Naive thymus-derived CD4-positive, alpha-beta T cell (primary cell): ENCODE measurements around the gene ANKRD35. TPM values are rescaled to one million over a fixed set of nuclear protein-coding genes. Genes with fewer than 3 reads are reported as not detected.
A peak's percentile ranks its signal among the peaks of the same experiment; 100 is the strongest.

ENCODE experiments used
- ATAC-seq: fragments of 150-1000 bp; cut with Tn5 transposase; 2 replicates; pipeline ENCODE4 v1.10.0; 2021; ENCODE audit warnings: mild to moderate bottlenecking, moderate library complexity
- CTCF ChIA-PET: fragments of 350-600 bp; sonication (Branson Sonifier 250); formaldehyde crosslinking; loops from one replicate; lab custom pipeline; 2021; ENCODE audit warnings: antibody characterized with exemption; lab: Charles Lee
- POLR2A ChIA-PET: fragments of 350-600 bp; sonication (Branson Sonifier 250); formaldehyde crosslinking; loops from one replicate; lab custom pipeline; 2021; ENCODE audit warnings: antibody characterized with exemption, inconsistent platforms; lab: Charles Lee
- DNase-seq, 9 donors: peaks; one replicate each; pipeline versions ENCODE4 v3.0.0 to v3.0.0-alpha.2; 2020 to 2022; ENCODE audit warnings: mixed read lengths in 1 of 9
- H3K27ac ChIP-seq: one replicate; pipeline ENCODE4 v1.7.0; 2013; ENCODE audit warnings: mild to moderate bottlenecking, low read depth, low read length, moderate library complexity
- H3K27me3 ChIP-seq, 2 donors: one replicate each; pipeline ENCODE4 v1.7.0; 2013; ENCODE audit warnings: low read length in 2 of 2, mild to moderate bottlenecking in 2 of 2, moderate library complexity in 2 of 2; ENCODE audit not compliant: control insufficient read depth in 2 of 2, insufficient read depth in 2 of 2
- H3K36me3 ChIP-seq, 3 experiments: 1 replicate in 2 of 3; 2 replicates in 1 of 3; pipeline ENCODE4 v1.7.0; 2013; ENCODE audit warnings: low read length in 3 of 3, mild to moderate bottlenecking in 3 of 3, moderate library complexity in 1 of 3; ENCODE audit not compliant: insufficient read depth in 3 of 3, control insufficient read depth in 2 of 3
- H3K4me1 ChIP-seq, 2 donors: one replicate each; pipeline ENCODE4 v1.7.0; 2013; ENCODE audit warnings: low read length in 2 of 2, mild to moderate bottlenecking in 2 of 2, moderate library complexity in 1 of 2; ENCODE audit not compliant: control insufficient read depth in 2 of 2, insufficient read depth in 2 of 2
- H3K4me3 ChIP-seq: 2 replicates; pipeline ENCODE4 v1.7.0; 2013; ENCODE audit warnings: mild to moderate bottlenecking, low read length
- H3K9me3 ChIP-seq, 3 experiments: 1 replicate in 2 of 3; 2 replicates in 1 of 3; pipeline ENCODE4 v1.7.0; 2013; ENCODE audit warnings: low read length in 3 of 3; ENCODE audit not compliant: control insufficient read depth in 2 of 3
- H3K27ac Mint-ChIP-seq, 9 donors: one replicate each; pipeline ENCODE4 v1.8.0; 2020 to 2022; ENCODE audit warnings: mixed read lengths in 9 of 9, mild to moderate bottlenecking in 8 of 9, moderate library complexity in 5 of 9, inconsistent platforms in 2 of 9
- H3K27me3 Mint-ChIP-seq, 5 donors: one replicate each; pipeline ENCODE4 v1.8.0; 2021 to 2022; ENCODE audit warnings: mixed read lengths in 5 of 5, mild to moderate bottlenecking in 1 of 5
- H3K36me3 Mint-ChIP-seq, 5 donors: one replicate each; pipeline ENCODE4 v1.8.0; 2020 to 2022; ENCODE audit warnings: mixed read lengths in 5 of 5, mild to moderate bottlenecking in 3 of 5, inconsistent platforms in 1 of 5
- H3K4me1 Mint-ChIP-seq, 7 donors: one replicate each; pipeline ENCODE4 v1.8.0; 2020 to 2022; ENCODE audit warnings: mixed read lengths in 7 of 7, mild to moderate bottlenecking in 3 of 7, inconsistent platforms in 1 of 7
- H3K4me3 Mint-ChIP-seq, 10 donors: one replicate each; pipeline ENCODE4 v1.8.0; 2020 to 2022; ENCODE audit warnings: mild to moderate bottlenecking in 10 of 10, mixed read lengths in 10 of 10, moderate library complexity in 6 of 10, inconsistent platforms in 2 of 10
- H3K9me3 Mint-ChIP-seq, 11 donors: one replicate each; pipeline ENCODE4 v1.8.0; 2020 to 2022; ENCODE audit warnings: mixed read lengths in 11 of 11, mild to moderate bottlenecking in 4 of 11, inconsistent platforms in 1 of 11, moderate library complexity in 1 of 11
- intact Hi-C, 2 donors: fragments of 100-400 bp; cut with micrococcal nuclease; formaldehyde crosslinking; loops; one replicate each; pipeline ENCODE4 v1.15.1; 2023
- polyA plus RNA-seq, 2 donors: library from polyadenylated mRNA; unstranded; fragments of 300-500 nt; fragmentation: Illumina TruSeq; gene quantifications; one replicate each; pipeline ENCODE4 v1.2.3, GENCODE V29; 2021
- total RNA-seq, 6 experiments: library from RNA in 5 of 6; stranded (reverse) in 5 of 6; gene quantifications; 1 replicate in 5 of 6; 2 replicates in 1 of 6; pipeline ENCODE4 v1.2.3 and lab custom pipeline; 2021 to 2026

The ANKRD35 gene
- total and polyA plus RNA-seq, 7 experiments from 2014 or later = 0.12 to 0.58 (median 0.14) TPM; not detected in 3

GRCh38 chr1:145879775-145880174, 5.9 kb downstream of the ANKRD35 start:
- no peak overlapping the region for H3K4me3 ChIP-seq
- H3K4me1 Mint-ChIP-seq = peaks cover under 1 to 8% (median 3%) of the 10 kb centered on the region in 7 donors
- H3K4me3 Mint-ChIP-seq = no peak overlapping the region
- H3K36me3 Mint-ChIP-seq = no peaks in the 10 kb centered on the region
- no peaks in the 10 kb centered on the region for H3K36me3 ChIP-seq
- no peak overlapping the region for H3K27ac ChIP-seq
- no peaks in the 10 kb centered on the region for H3K9me3 ChIP-seq
- POLR2A ChIA-PET = interaction anchor here (1.0 to 2.5 kb wide), 2 partner anchors 9 to 20 kb away, joined by 3 to 9 read pairs; partner anchors contain the start of gene PIAS3
- CTCF ChIA-PET = interaction anchor here (4.5 kb wide), 1 partner anchor 34 kb away, joined by 19 read pairs; the partner anchor contains the start of gene NUDT17
- peaks cover 6 to 62% (median 17%) of the 10 kb centered on the region in 5 donors for H3K27me3 Mint-ChIP-seq
- no peaks in the 10 kb centered on the region for H3K4me1 ChIP-seq
- DNase-seq (no peak), ATAC-seq (no peak)
- H3K27ac Mint-ChIP-seq = no peak overlapping the region
- H3K9me3 Mint-ChIP-seq = no peaks in the 10 kb centered on the region
- intact Hi-C loops = no loop called here
- no peaks in the 10 kb centered on the region for H3K27me3 ChIP-seq

GRCh38 chr1:145878724-145879123, 6.9 kb downstream of the ANKRD35 start:
- peaks cover 5 to 57% (median 10%) of the 10 kb centered on the region in 5 donors for H3K27me3 Mint-ChIP-seq
- H3K4me1 ChIP-seq = no peaks in the 10 kb centered on the region
- H3K36me3 ChIP-seq = no peaks in the 10 kb centered on the region
- ChIA-PET POLR2A (interaction anchor here (2.5 kb wide), 1 partner anchor 19 kb away, joined by 9 read pairs; the partner anchor contains the start of gene PIAS3), CTCF (interaction anchor here (4.5 kb wide), 1 partner anchor 33 kb away, joined by 19 read pairs; the partner anchor contains the start of gene NUDT17)
- no peak overlapping the region for H3K27ac Mint-ChIP-seq
- no peak overlapping the region for H3K4me3 Mint-ChIP-seq
- no peaks in the 10 kb centered on the region for H3K9me3 ChIP-seq
- H3K36me3 Mint-ChIP-seq = no peaks in the 10 kb centered on the region
- no peak overlapping the region for H3K27ac ChIP-seq
- ATAC-seq = no peak
- intact Hi-C loops = no loop called here
- peaks cover 0 to 7% (median 0%) of the 10 kb centered on the region in 7 donors for H3K4me1 Mint-ChIP-seq
- no peak for DNase-seq
- no peaks in the 10 kb centered on the region for H3K9me3 Mint-ChIP-seq
- H3K27me3 ChIP-seq = no peaks in the 10 kb centered on the region
- no peak overlapping the region for H3K4me3 ChIP-seq

- Histone ChIP-seq H3K4me1 (no peaks in the 10 kb centered on the region), H3K36me3 (no peaks in the 10 kb centered on the region), H3K4me3 (no peak overlapping the region), H3K27ac (no peak overlapping the region), H3K27me3 (no peaks in the 10 kb centered on the region), H3K9me3 (no peaks in the 10 kb centered on the region)
- intact Hi-C loops = no loop called here
- Mint-ChIP-seq H3K4me1 (peaks cover 0 to 7% (median 1%) of the 10 kb centered on the region in 7 donors), H3K27me3 (peaks cover 0 to 55% (median 6%) of the 10 kb centered on the region in 5 donors), H3K36me3 (no peaks in the 10 kb centered on the region), H3K4me3 (no peak overlapping the region), H3K27ac (no peak overlapping the region), H3K9me3 (no peaks in the 10 kb centered on the region)
- ATAC-seq (no peak), DNase-seq (no peak)
- ChIA-PET CTCF (interaction anchor here (4.5 kb wide), 1 partner anchor 32 kb away, joined by 19 read pairs; the partner anchor contains the start of gene NUDT17), POLR2A (no interaction called here)
Observed at GRCh38 chr1:145877923-145878486, 7.7 kb downstream of the ANKRD35 start.

GRCh38 chr1:145874646-145875045, 11.0 kb downstream of the ANKRD35 start:
- no peak for ATAC-seq
- no peak for DNase-seq
- Histone ChIP-seq H3K36me3 (no peaks in the 10 kb centered on the region), H3K9me3 (no peaks in the 10 kb centered on the region), H3K4me3 (no peak overlapping the region), H3K27ac (no peak overlapping the region), H3K4me1 (peaks cover 5 to 6% of the 10 kb centered on the region in 2 donors), H3K27me3 (no peaks in the 10 kb centered on the region)
- peaks cover 0 to 43% (median 4%) of the 10 kb centered on the region in 5 donors for H3K27me3 Mint-ChIP-seq
- H3K4me3 Mint-ChIP-seq = no peak overlapping the region
- POLR2A ChIA-PET = no interaction called here
- H3K27ac Mint-ChIP-seq = no peak overlapping the region
- peaks cover 0 to 1% (median 0%) of the 10 kb centered on the region in 5 donors for H3K36me3 Mint-ChIP-seq
- H3K9me3 Mint-ChIP-seq = no peaks in the 10 kb centered on the region
- peaks cover 16 to 20% (median 18%) of the 10 kb centered on the region in 7 donors for H3K4me1 Mint-ChIP-seq
- CTCF ChIA-PET = interaction anchor here (0.6 kb wide), 1 partner anchor 29 kb away, joined by 4 read pairs; the partner anchor contains the start of gene NUDT17
- intact Hi-C loops = no loop called here

GRCh38 chr1:145871994-145872924, 13.4 kb downstream of the ANKRD35 start:
- Mint-ChIP-seq H3K36me3 (peaks cover 0 to 1% (median 0%) of the 10 kb centered on the region in 5 donors), H3K27ac (peak overlapping the region; percentile 39 to 92 (median 76)), H3K4me3 (peak overlapping the region; percentile 75 to 87 (median 82)), H3K9me3 (no peaks in the 10 kb centered on the region), H3K4me1 (peaks cover 16 to 18% (median 17%) of the 10 kb centered on the region in 7 donors), H3K27me3 (peaks cover 0 to 42% (median 0%) of the 10 kb centered on the region in 5 donors)
- Histone ChIP-seq H3K36me3 (no peaks in the 10 kb centered on the region), H3K4me1 (peaks cover 5 to 6% of the 10 kb centered on the region in 2 donors), H3K4me3 (peak overlapping the region; percentile 55), H3K9me3 (no peaks in the 10 kb centered on the region), H3K27me3 (no peaks in the 10 kb centered on the region), H3K27ac (peak overlapping the region; percentile 46)
- intact Hi-C loops = loop anchor here in 1 of 2 donors (1.0 to 2.0 kb wide), 2 partner anchors 13 to 27 kb away; partner anchors contain the start of genes NUDT17 and PIAS3
- POLR2A ChIA-PET = interaction anchor here (0.6 to 3.3 kb wide), 9 partner anchors 9 to 166 kb away, joined by 3 to 32 read pairs (median 3); partner anchors contain the start of genes PIAS3 and POLR3C
- CTCF ChIA-PET = interaction anchor here (1.2 to 3.2 kb wide), 3 partner anchors 11 to 145 kb away, joined by 3 to 21 read pairs (median 4); partner anchors contain the start of gene NUDT17
- peak in 8 of 9 donors; percentile 21 to 54 (median 44) for DNase-seq
- peak; percentile 87 for ATAC-seq

GRCh38 chr1:145868232-145868631, 17.4 kb downstream of the ANKRD35 start:
- POLR2A ChIA-PET = interaction anchor here (0.6 to 0.9 kb wide), 2 partner anchors 9 to 93 kb away, joined by 3 to 5 read pairs; no protein-coding TSS in a partner anchor
- ATAC-seq (no peak), DNase-seq (no peak)
- no peaks in the 10 kb centered on the region for H3K36me3 ChIP-seq
- peaks cover 0 to 3% (median 0%) of the 10 kb centered on the region in 5 donors for H3K36me3 Mint-ChIP-seq
- no peak overlapping the region for H3K27ac ChIP-seq
- no peak overlapping the region for H3K4me3 ChIP-seq
- no peak overlapping the region for H3K27ac Mint-ChIP-seq
- H3K27me3 ChIP-seq = no peaks in the 10 kb centered on the region
- CTCF ChIA-PET = interaction anchor here (0.9 kb wide), 1 partner anchor 9 kb away, joined by 3 read pairs; the partner anchor contains the start of gene PIAS3
- H3K9me3 ChIP-seq = no peaks in the 10 kb centered on the region
- intact Hi-C loops = no loop called here
- no peak overlapping the region for H3K4me3 Mint-ChIP-seq
- H3K27me3 Mint-ChIP-seq = peaks cover 0 to 38% (median 0%) of the 10 kb centered on the region in 5 donors
- H3K9me3 Mint-ChIP-seq = no peaks in the 10 kb centered on the region
- H3K4me1 ChIP-seq = peaks cover 5 to 6% of the 10 kb centered on the region in 2 donors
- H3K4me1 Mint-ChIP-seq = peaks cover 15 to 18% (median 17%) of the 10 kb centered on the region in 7 donors
